A549 (cell line): Measurements from ENCODE around the gene ZDHHC16. TPM values are rescaled to one million over a fixed set of nuclear protein-coding genes. Genes with fewer than 3 reads are reported as not detected.

Experiments
- ATAC-seq, 2 experiments: fragments of 200-7000 bp in 1 of 2; fragments of >200 bp in 1 of 2; cut with Nextera tagmentation in 1 of 2; cut with Tn5 transposase in 1 of 2; 3 replicates each; pipeline versions ENCODE4 v1.8.0 to v1.9.1; 2018 to 2020; ENCODE audit warnings: mild to moderate bottlenecking in 1 of 2, moderate library complexity in 1 of 2
- CTCF ChIA-PET: fragments of 300-600 bp; sonication (Branson Sonifier 250); formaldehyde crosslinking; extraction: SDS; loops from one replicate; lab custom pipeline; 2021; ENCODE audit warnings: antibody characterized with exemption, inconsistent platforms; lab: Yijun Ruan, JAX
- POLR2A ChIA-PET: fragments of 350-600 bp; formaldehyde crosslinking; extraction: SDS; loops from one replicate; lab custom pipeline; 2021; ENCODE audit warnings: antibody characterized with exemption, inconsistent platforms; lab: Yijun Ruan, JAX
- DNase-seq, 2 experiments: peaks; one replicate each; pipeline versions ENCODE4 v3.0.0 to v3.0.0-alpha.2; 2011 to 2016; ENCODE audit warnings: low read depth in 1 of 2, low spot score in 1 of 2
- FAIRE-seq: peaks from 2 replicates; lab custom pipeline; 2011; peaks lifted over from hg19 to GRCh38; lab: Jason Lieb, UNC
- H3K27ac ChIP-seq, 2 experiments: fragments of >200 bp; sonication (Bioruptor Twin); formaldehyde crosslinking; 3 replicates each; pipeline ENCODE4 v1.5.1; 2016 to 2017
- H3K4me1 ChIP-seq: fragments of >200 bp; sonication (Bioruptor Twin); formaldehyde crosslinking; 3 replicates; pipeline ENCODE4 v1.6.1; 2016
- H3K4me2 ChIP-seq: fragments of >200 bp; sonication (Bioruptor Twin); formaldehyde crosslinking; 3 replicates; pipeline ENCODE4 v1.6.1; 2016
- H3K4me3 ChIP-seq: fragments of >200 bp; sonication (Bioruptor Twin); formaldehyde crosslinking; 3 replicates; pipeline ENCODE4 v1.5.1; 2016
- H3K9me3 ChIP-seq: fragments of >200 bp; sonication (Bioruptor Twin); formaldehyde crosslinking; 3 replicates; pipeline ENCODE4 v1.6.1; 2016
- BHLHE40 ChIP-seq: IDR thresholded peaks from 2 replicates; pipeline ENCODE4 v1.6.1; 2012; ENCODE audit warnings: low read depth, low read length, inconsistent platforms
- CBX8 ChIP-seq: fragments of 200-600 bp; sonication (generic); IDR thresholded peaks from 2 replicates; pipeline ENCODE4 v1.6.1; 2016
- CEBPB ChIP-seq, 2 experiments: fragments of >200 bp in 1 of 2; sonication (Bioruptor Twin) in 1 of 2; formaldehyde crosslinking in 1 of 2; IDR thresholded peaks; 2 replicates each; pipeline ENCODE4 v1.6.1; 2012 to 2016
- CHD2 ChIP-seq: fragments of 150-350 bp; IDR thresholded peaks from 2 replicates; pipeline ENCODE4 v1.6.1; 2014; ENCODE audit warnings: low read length; ENCODE audit not compliant: partially characterized antibody
- E2F6 ChIP-seq: IDR thresholded peaks from 2 replicates; pipeline ENCODE4 v1.6.1; 2012; ENCODE audit warnings: low read depth, borderline replicate concordance
- EHF ChIP-seq: fragments of 250-450 bp; sonication (Bioruptor Pico); IDR thresholded peaks from 2 replicates; pipeline ENCODE4 v1.5.0; 2020; ENCODE audit warnings: mild to moderate bottlenecking
- GATA3 ChIP-seq: IDR thresholded peaks from 2 replicates; pipeline ENCODE4 v1.6.1; 2012; ENCODE audit warnings: borderline replicate concordance
- HMGXB4 ChIP-seq: fragments of 250-450 bp; sonication (Bioruptor Pico); IDR thresholded peaks from 2 replicates; pipeline ENCODE4 v1.5.0; 2021; ENCODE audit warnings: mild to moderate bottlenecking, moderate library complexity, borderline replicate concordance
- HOXA7 ChIP-seq: fragments of 250-450 bp; sonication (Bioruptor Pico); IDR thresholded peaks from 2 replicates; pipeline ENCODE4 v1.5.0; 2020; ENCODE audit warnings: mild to moderate bottlenecking, moderate library complexity
- JUNB ChIP-seq: fragments of >200 bp; sonication (Bioruptor Twin); formaldehyde crosslinking; IDR thresholded peaks from 2 replicates; pipeline ENCODE4 v1.6.1; 2016
- KDM5A ChIP-seq: fragments of 200-600 bp; sonication (generic); IDR thresholded peaks from 2 replicates; pipeline ENCODE4 v1.6.1; 2016; ENCODE audit warnings: antibody characterized with exemption, mild to moderate bottlenecking
- MAFK ChIP-seq: fragments of 450-650 bp; IDR thresholded peaks from 2 replicates; pipeline ENCODE4 v1.6.1; 2014; ENCODE audit not compliant: partially characterized antibody
- MAX ChIP-seq: IDR thresholded peaks from 2 replicates; pipeline ENCODE4 v1.6.1; 2012
- MYC ChIP-seq: IDR thresholded peaks from 2 replicates; pipeline ENCODE4 v1.6.1; 2012; ENCODE audit warnings: mild to moderate bottlenecking, inconsistent platforms, low read length, improper control_type of control experiment, borderline replicate concordance
- NFE2L2 ChIP-seq: fragments of 150-350 bp; conservative IDR thresholded peaks from 2 replicates; pipeline ENCODE4 v1.6.1; 2014; ENCODE audit warnings: low read length
- NR3C1 ChIP-seq: fragments of >200 bp; sonication (Bioruptor Twin); formaldehyde crosslinking; IDR thresholded peaks from 3 replicates; pipeline ENCODE4 v1.6.1; 2017
- PHF8 ChIP-seq: fragments of 200-600 bp; sonication (generic); IDR thresholded peaks from 2 replicates; pipeline ENCODE4 v1.6.1; 2016; ENCODE audit warnings: low read depth, mild to moderate bottlenecking, antibody characterized with exemption, moderate library complexity, borderline replicate concordance
- RARB ChIP-seq: fragments of 250-450 bp; sonication (Bioruptor Pico); IDR thresholded peaks from 2 replicates; pipeline ENCODE4 v1.8.0; 2021; ENCODE audit warnings: mild to moderate bottlenecking, moderate library complexity
- RCOR1 ChIP-seq: fragments of 150-350 bp; IDR thresholded peaks from 2 replicates; pipeline ENCODE4 v1.6.1; 2014; ENCODE audit warnings: antibody characterized with exemption, low read length, low read depth
- REST ChIP-seq: fragments of 200-600 bp; sonication (generic); IDR thresholded peaks from 2 replicates; pipeline ENCODE4 v1.6.1; 2016; ENCODE audit warnings: antibody characterized with exemption, mild to moderate bottlenecking, moderate library complexity
- TFCP2L1 ChIP-seq: fragments of 250-450 bp; sonication (Bioruptor Pico); IDR thresholded peaks from 2 replicates; pipeline ENCODE4 v1.5.0; 2021; ENCODE audit warnings: mild to moderate bottlenecking
- ZNF302 ChIP-seq: fragments of 250-450 bp; sonication (Bioruptor Pico); IDR thresholded peaks from 2 replicates; pipeline ENCODE4 v1.9.0; 2021; ENCODE audit warnings: inconsistent platforms, mild to moderate bottlenecking, moderate library complexity
- WGBS: methylation state at CpG from one replicate; pipeline ENCODE4 v1.1.6; 2017; ENCODE audit errors: missing lambda C conversion rate; 5-methylcytosine and 5-hydroxymethylcytosine counted together
- polyA plus RNA-seq, 4 experiments: library from polyadenylated mRNA; depleted of rRNA in 3 of 4; stranded (reverse); fragments of >200 nt; fragmentation: RNase III in 1 of 4; extraction: RNeasy Plus Mini Kit Qiagen cat#74134 plus additional on column Dnase treatment in 1 of 4; gene quantifications; 2 replicates in 3 of 4; 3 replicates in 1 of 4; pipeline ENCODE4 v1.2.3, GENCODE V29; 2011 to 2017

The ZDHHC16 gene
- polyA plus RNA-seq, 2 of the 4 experiments (the other 2 are of a cell fraction), result 47.7 to 57.0 TPM

- H3K4me1 ChIP-seq, result peaks cover 14% of the 10 kb centered on the region; the same call in 2 of the 3 replicates
- CTCF ChIA-PET, result interaction anchor here (0.6 to 6.9 kb wide), 7 partner anchors 9 to 576 kb away, joined by 3 to 58 read pairs (median 6); no protein-coding TSS in a partner anchor
Observed at GRCh38 chr10:97452352-97452751, 6.4 kb downstream of the ZDHHC16 start.

GRCh38 chr10:97454330-97455036 is 8.5 kb downstream of the ZDHHC16 start:
- Histone ChIP-seq H3K4me3 (no peak overlapping the region), H3K4me1 (no peaks in the 10 kb centered on the region), H3K9me3 (no peaks in the 10 kb centered on the region), H3K4me2 (no peak overlapping the region), H3K27ac (no peak overlapping the region)
- DNase-seq (no peak), ATAC-seq (peak in 1 of 2 experiments; percentile 16; a peak in 1 of 6 replicates), FAIRE-seq (no peak)
- ChIA-PET POLR2A (interaction anchor here (1.1 kb wide), 1 partner anchor 10 kb away, joined by 4 read pairs; no protein-coding TSS in a partner anchor), CTCF (interaction anchor here (0.5 to 6.9 kb wide), 8 partner anchors 9 to 158 kb away, joined by 3 to 58 read pairs (median 4); no protein-coding TSS in a partner anchor)
- TF ChIP-seq PHF8, result no peak
- no peak for TF ChIP-seq BHLHE40
- TF ChIP-seq KDM5A, result no peak
- no peak for TF ChIP-seq NR3C1
- no peak for TF ChIP-seq GATA3
- TF ChIP-seq RARB (CRISPR knock-in tag), result no peak
- no peak for TF ChIP-seq EHF (CRISPR knock-in tag)
- TF ChIP-seq JUNB, result no peak
- TF ChIP-seq CBX8, result no peak
- WGBS, result 84% methylated on average over 3 of the region's 3 CpGs

More at GRCh38 chr10:97452352-97452751, 6.4 kb downstream of the ZDHHC16 start:
- Histone ChIP-seq H3K9me3 (no peaks in the 10 kb centered on the region), H3K4me2 (no peak overlapping the region), H3K4me3 (no peak overlapping the region), H3K27ac (no peak overlapping the region)
- FAIRE-seq (no peak), ATAC-seq (no peak), DNase-seq (no peak)
- WGBS, result 84% methylated on average over 6 of the region's 6 CpGs
- TF ChIP-seq HMGXB4 (CRISPR knock-in tag), result no peak
- TF ChIP-seq ZNF302 (CRISPR knock-in tag), result no peak
- no peak for TF ChIP-seq NFE2L2
- TF ChIP-seq CEBPB (IDR thresholded peaks at IDR 0.05), result no peak
- no peak for TF ChIP-seq JUNB
- TF ChIP-seq MYC, result no peak
- POLR2A ChIA-PET, result no interaction called here

GRCh38 chr10:97456034-97456685 is 10.2 kb downstream of the ZDHHC16 start:
- FAIRE-seq (no peak), DNase-seq (no peak), ATAC-seq (no peak)
- H3K4me3 ChIP-seq, result no peak overlapping the region
- no peak overlapping the region for H3K4me2 ChIP-seq
- WGBS, result 87% methylated on average over 5 of the region's 5 CpGs
- no peaks in the 10 kb centered on the region for H3K9me3 ChIP-seq
- CTCF ChIA-PET, result interaction anchor here (0.9 to 12.9 kb wide), 7 partner anchors 11 to 156 kb away, joined by 3 to 218 read pairs (median 4); partner anchors contain the start of gene ANKRD2
- POLR2A ChIA-PET, result no interaction called here
- no peak overlapping the region for H3K27ac ChIP-seq
- TF ChIP-seq RCOR1 (no peak), E2F6 (no peak), MAFK (no peak), CHD2 (no peak), TFCP2L1 (no peak), REST (no peak), ZNF302 (CRISPR knock-in tag) (no peak), MAX (no peak), HOXA7 (CRISPR knock-in tag) (no peak), CEBPB (IDR thresholded peaks at IDR 0.05) (no peak)
- no peaks in the 10 kb centered on the region for H3K4me1 ChIP-seq
